ENCODE results near the gene KRT1.

The KRT1 gene

DNA sequence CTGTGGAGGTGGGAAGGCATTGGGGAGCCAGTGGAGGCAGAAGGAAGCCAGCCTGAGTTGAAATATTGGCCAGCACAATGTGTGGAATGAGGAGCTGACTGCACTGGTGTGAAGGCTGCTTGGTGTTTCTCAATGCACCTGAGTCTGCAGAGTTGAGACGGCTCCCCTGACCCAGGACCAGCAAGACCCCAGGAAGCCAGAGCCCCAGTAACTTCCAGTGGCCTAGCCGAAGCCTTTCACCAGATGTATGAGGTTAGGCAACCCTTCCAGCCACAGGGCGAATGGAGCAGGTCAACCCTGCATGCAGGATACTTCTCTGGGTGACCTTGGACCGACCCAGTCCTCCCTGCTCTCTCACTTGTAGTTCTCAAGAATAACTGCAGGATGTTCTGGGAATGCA is 48.9 kb downstream of the KRT1 start:
- no peak overlapping the region for H3K27ac ChIP-seq (replicated peaks)
- no peak overlapping the region for H3K4me3 ChIP-seq (replicated peaks; ENCODE audit: insufficient read depth, low read length)
- TF ChIP-seq SPI1 (IDR thresholded peaks at IDR 0.05; ENCODE audit: borderline replicate concordance, low read depth): no peak
- no peak for TF ChIP-seq POLR2AphosphoS5 (IDR thresholded peaks at IDR 0.05; ENCODE audit: low read depth)
- TF ChIP-seq, protein P1, sequence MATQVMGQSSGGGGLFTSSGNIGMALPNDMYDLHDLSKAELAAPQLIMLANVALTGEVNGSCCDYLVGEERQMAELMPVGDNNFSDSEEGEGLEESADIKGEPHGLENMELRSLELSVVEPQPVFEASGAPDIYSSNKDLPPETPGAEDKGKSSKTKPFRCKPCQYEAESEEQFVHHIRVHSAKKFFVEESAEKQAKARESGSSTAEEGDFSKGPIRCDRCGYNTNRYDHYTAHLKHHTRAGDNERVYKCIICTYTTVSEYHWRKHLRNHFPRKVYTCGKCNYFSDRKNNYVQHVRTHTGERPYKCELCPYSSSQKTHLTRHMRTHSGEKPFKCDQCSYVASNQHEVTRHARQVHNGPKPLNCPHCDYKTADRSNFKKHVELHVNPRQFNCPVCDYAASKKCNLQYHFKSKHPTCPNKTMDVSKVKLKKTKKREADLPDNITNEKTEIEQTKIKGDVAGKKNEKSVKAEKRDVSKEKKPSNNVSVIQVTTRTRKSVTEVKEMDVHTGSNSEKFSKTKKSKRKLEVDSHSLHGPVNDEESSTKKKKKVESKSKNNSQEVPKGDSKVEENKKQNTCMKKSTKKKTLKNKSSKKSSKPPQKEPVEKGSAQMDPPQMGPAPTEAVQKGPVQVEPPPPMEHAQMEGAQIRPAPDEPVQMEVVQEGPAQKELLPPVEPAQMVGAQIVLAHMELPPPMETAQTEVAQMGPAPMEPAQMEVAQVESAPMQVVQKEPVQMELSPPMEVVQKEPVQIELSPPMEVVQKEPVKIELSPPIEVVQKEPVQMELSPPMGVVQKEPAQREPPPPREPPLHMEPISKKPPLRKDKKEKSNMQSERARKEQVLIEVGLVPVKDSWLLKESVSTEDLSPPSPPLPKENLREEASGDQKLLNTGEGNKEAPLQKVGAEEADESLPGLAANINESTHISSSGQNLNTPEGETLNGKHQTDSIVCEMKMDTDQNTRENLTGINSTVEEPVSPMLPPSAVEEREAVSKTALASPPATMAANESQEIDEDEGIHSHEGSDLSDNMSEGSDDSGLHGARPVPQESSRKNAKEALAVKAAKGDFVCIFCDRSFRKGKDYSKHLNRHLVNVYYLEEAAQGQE (IDR thresholded peaks at IDR 0.05; ENCODE audit: insufficient replicate concordance, low read depth): no peak
- no peak for TF ChIP-seq CTCF (IDR thresholded peaks at IDR 0.05; ENCODE audit: insufficient read depth, low read length)
- TF ChIP-seq GABPA (IDR thresholded peaks at IDR 0.05; ENCODE audit: low read depth): no peak
- DNase-seq (ENCODE audit: low read depth in 1 of 2, low spot score in 1 of 2): no peak
- H3K27me3 ChIP-seq (ENCODE audit: insufficient read depth, poor library complexity, severe bottlenecking): no peaks in the 10 kb centered on the region

- H3K4me3 ChIP-seq (replicated peaks; ENCODE audit: insufficient read depth, low read length): no peak overlapping the region
- TF ChIP-seq POLR2AphosphoS5 (IDR thresholded peaks at IDR 0.05; ENCODE audit: low read depth): no peak
- H3K27me3 ChIP-seq (ENCODE audit: insufficient read depth, poor library complexity, severe bottlenecking): no peaks in the 10 kb centered on the region
- H3K27ac ChIP-seq (replicated peaks): no peak overlapping the region
- no peak for DNase-seq (ENCODE audit: low read depth in 1 of 2, low spot score in 1 of 2)
Measured at GRCh38 chr12:52630599-52631200, 49.5 kb downstream of the KRT1 start.

DNA sequence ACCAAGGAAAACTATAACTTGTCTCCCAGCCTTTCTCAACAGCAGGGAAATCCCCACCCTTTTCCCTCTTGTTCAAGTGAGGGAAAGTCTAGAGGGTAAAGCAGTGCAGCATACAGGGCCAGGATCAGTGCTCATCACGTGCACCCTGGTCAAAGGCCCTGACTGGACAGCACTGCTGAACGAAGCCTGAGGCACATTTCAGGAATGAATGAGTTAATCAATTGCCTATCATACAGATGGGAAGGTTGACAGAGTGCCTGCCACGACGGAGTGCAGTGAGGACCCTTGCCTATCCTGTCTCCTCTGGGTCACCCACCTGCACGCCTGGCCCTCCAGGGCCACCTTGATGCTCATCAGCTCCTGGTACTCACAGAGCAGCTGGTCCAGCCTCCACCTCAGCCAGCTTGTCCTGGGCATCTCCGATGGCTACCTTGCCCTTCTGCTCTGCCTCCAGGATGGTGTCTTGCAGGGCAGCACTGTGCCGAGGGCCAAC is 50.2 kb downstream of the KRT1 start:
- no peaks in the 10 kb centered on the region for H3K27me3 ChIP-seq (ENCODE audit: insufficient read depth, poor library complexity, severe bottlenecking)
- H3K4me3 ChIP-seq (replicated peaks; ENCODE audit: insufficient read depth, low read length): no peak overlapping the region
- no peak overlapping the region for H3K27ac ChIP-seq (replicated peaks)
- DNase-seq (ENCODE audit: low read depth in 1 of 2, low spot score in 1 of 2): no peak
- TF ChIP-seq CTCF (IDR thresholded peaks at IDR 0.05; ENCODE audit: insufficient read depth, low read length) (no peak), GABPA (IDR thresholded peaks at IDR 0.05; ENCODE audit: low read depth) (no peak), SPI1 (IDR thresholded peaks at IDR 0.05; ENCODE audit: borderline replicate concordance, low read depth) (no peak), POLR2AphosphoS5 (IDR thresholded peaks at IDR 0.05; ENCODE audit: low read depth) (no peak)
- TF ChIP-seq, protein P1 (IDR thresholded peaks at IDR 0.05; ENCODE audit: insufficient replicate concordance, low read depth): no peak

- DNase-seq (ENCODE audit: low read depth in 1 of 2, low spot score in 1 of 2): peak in 1 of 2 experiments; percentile 43
- no peak for TF ChIP-seq CTCF (IDR thresholded peaks at IDR 0.05; ENCODE audit: insufficient read depth, low read length)
- TF ChIP-seq SPI1 (IDR thresholded peaks at IDR 0.05; ENCODE audit: borderline replicate concordance, low read depth): no peak
- TF ChIP-seq GABPA (IDR thresholded peaks at IDR 0.05; ENCODE audit: low read depth): no peak
- TF ChIP-seq POLR2AphosphoS5 (IDR thresholded peaks at IDR 0.05; ENCODE audit: low read depth): no peak
- TF ChIP-seq, protein P1 (IDR thresholded peaks at IDR 0.05; ENCODE audit: insufficient replicate concordance, low read depth): no peak
- H3K4me3 ChIP-seq (replicated peaks; ENCODE audit: insufficient read depth, low read length): no peak overlapping the region
- no peak overlapping the region for H3K27ac ChIP-seq (replicated peaks)
- peaks cover 2% of the 10 kb centered on the region for H3K27me3 ChIP-seq (ENCODE audit: insufficient read depth, poor library complexity, severe bottlenecking)
Measured at GRCh38 chr12:52629281-52630007, 50.8 kb downstream of the KRT1 start.

Data from HL-60 (cell line).